ENCODE results near the gene ADARB2. TPM values are rescaled to one million over a fixed set of nuclear protein-coding genes. Genes with fewer than 3 reads are reported as not detected.

The ADARB2 gene
- total RNA-seq, 1 donor from 2014 or later = 0.08 TPM

GRCh38 chr10:1204434-1205326 lies 532.6 kb downstream of the ADARB2 start:
- no peaks in the 10 kb centered on the region for H3K36me3 ChIP-seq (ENCODE audit: control insufficient read depth, insufficient read depth, low read length)
- no peak for DNase-seq (ENCODE audit: low read depth)
- no peak overlapping the region for H3K4me3 ChIP-seq (ENCODE audit: low read depth, low read length)
- H3K27me3 ChIP-seq (ENCODE audit: control insufficient read depth, insufficient read depth, low read length) = no peaks in the 10 kb centered on the region
- TF ChIP-seq CTCF (IDR thresholded peaks at IDR 0.05; ENCODE audit: insufficient read depth, low read length, poor library complexity, severe bottlenecking) = no peak

GRCh38 chr10:1203704-1204103 lies 533.6 kb downstream of the ADARB2 start:
- no peaks in the 10 kb centered on the region for H3K36me3 ChIP-seq (ENCODE audit: control insufficient read depth, insufficient read depth, low read length)
- H3K4me3 ChIP-seq (ENCODE audit: low read depth, low read length) = no peak overlapping the region
- DNase-seq (ENCODE audit: low read depth) = no peak
- TF ChIP-seq CTCF (IDR thresholded peaks at IDR 0.05; ENCODE audit: insufficient read depth, low read length, poor library complexity, severe bottlenecking) = no peak
- H3K27me3 ChIP-seq (ENCODE audit: control insufficient read depth, insufficient read depth, low read length) = peaks cover 2% of the 10 kb centered on the region

- H3K4me3 ChIP-seq (ENCODE audit: low read depth, low read length) = no peak overlapping the region
- H3K27me3 ChIP-seq (ENCODE audit: control insufficient read depth, insufficient read depth, low read length) = peaks cover 2% of the 10 kb centered on the region
- no peak for DNase-seq (ENCODE audit: low read depth)
- H3K36me3 ChIP-seq (ENCODE audit: control insufficient read depth, insufficient read depth, low read length) = no peaks in the 10 kb centered on the region
- no peak for TF ChIP-seq CTCF (IDR thresholded peaks at IDR 0.05; ENCODE audit: insufficient read depth, low read length, poor library complexity, severe bottlenecking)
Observed at GRCh38 chr10:1203216-1203615, 534.1 kb downstream of the ADARB2 start.

GRCh38 chr10:1202343-1202742 lies 535.0 kb downstream of the ADARB2 start:
- TF ChIP-seq CTCF (IDR thresholded peaks at IDR 0.05; ENCODE audit: insufficient read depth, low read length, poor library complexity, severe bottlenecking) = no peak
- Histone ChIP-seq H3K27me3 (ENCODE audit: control insufficient read depth, insufficient read depth, low read length) (peaks cover 2% of the 10 kb centered on the region), H3K4me3 (ENCODE audit: low read depth, low read length) (no peak overlapping the region), H3K36me3 (ENCODE audit: control insufficient read depth, insufficient read depth, low read length) (no peaks in the 10 kb centered on the region)
- DNase-seq (ENCODE audit: low read depth) = no peak

GRCh38 chr10:1200866-1201807 lies 536.2 kb downstream of the ADARB2 start:
- no peaks in the 10 kb centered on the region for H3K36me3 ChIP-seq (ENCODE audit: control insufficient read depth, insufficient read depth, low read length)
- H3K27me3 ChIP-seq (ENCODE audit: control insufficient read depth, insufficient read depth, low read length) = peaks cover 2% of the 10 kb centered on the region
- TF ChIP-seq CTCF (IDR thresholded peaks at IDR 0.05; ENCODE audit: insufficient read depth, low read length, poor library complexity, severe bottlenecking) = no peak
- DNase-seq (ENCODE audit: low read depth) = no peak
- no peak overlapping the region for H3K4me3 ChIP-seq (ENCODE audit: low read depth, low read length)

Data from kidney epithelial cell (primary cell).